ENCODE data around the gene TLK2. TPM values are rescaled to one million over a fixed set of nuclear protein-coding genes. Genes with fewer than 3 reads are reported as not detected.

Gene TLK2
- total and polyA plus RNA-seq, 2 donors (not counting 3 experiments of a cell fraction or from before 2014, with no cell fraction given), result 30.7 to 40.7 TPM

DNA sequence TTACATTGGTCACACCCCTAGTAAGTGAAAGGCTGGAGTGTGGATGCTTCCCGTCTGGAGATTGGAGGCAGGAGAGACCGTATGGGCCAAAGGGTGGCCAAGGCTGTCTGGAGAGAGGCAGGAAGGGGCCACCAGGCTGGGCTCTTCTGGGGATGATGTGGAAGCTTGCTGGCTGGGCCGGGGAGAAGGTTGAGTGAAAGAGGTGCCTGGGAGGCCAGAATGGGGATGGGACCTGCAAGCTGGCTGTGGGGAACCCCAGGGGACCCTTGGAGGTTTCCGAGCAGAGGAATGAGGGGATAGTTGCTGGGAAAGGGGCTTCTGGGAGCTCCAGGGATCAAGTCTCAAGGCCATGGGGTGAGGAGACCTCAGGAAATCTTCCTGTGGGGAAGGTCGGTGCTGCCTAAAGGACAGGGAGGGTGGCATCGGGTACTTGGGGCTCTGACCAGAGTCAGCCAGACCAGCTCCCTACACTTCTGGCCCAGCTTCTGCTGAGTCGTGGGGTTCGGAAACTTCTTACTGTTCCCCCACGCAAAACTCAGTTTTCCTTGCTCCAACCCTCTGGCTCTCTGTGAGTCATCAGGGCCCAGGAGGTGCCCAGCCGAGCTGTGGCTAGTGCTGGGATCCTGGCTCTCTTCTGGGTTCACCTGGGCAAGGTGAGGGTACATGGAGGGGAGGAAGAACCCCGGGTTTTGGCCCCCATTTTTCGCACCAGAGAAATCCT, 151.9 kb downstream of the TLK2 start:
- Histone ChIP-seq H3K9me1 (replicated peaks; ENCODE audit: control insufficient read depth, extremely low read depth, insufficient read depth, low read length) (no peaks in the 10 kb centered on the region), H3K27ac (ENCODE audit: insufficient read depth, low read depth, low read length) (no peak overlapping the region), H3K9ac (replicated peaks; ENCODE audit: extremely low read depth, insufficient read depth, low read length) (no peak overlapping the region), H3K9me3 (replicated peaks; ENCODE audit: control insufficient read depth, insufficient read depth, low read length) (no peaks in the 10 kb centered on the region), H2AFZ (ENCODE audit: low read depth, low read length) (no peak overlapping the region), H3K4me1 (ENCODE audit: control insufficient read depth, extremely low read depth, insufficient read depth, low read length) (peaks cover 6% of the 10 kb centered on the region), H3K79me2 (ENCODE audit: control insufficient read depth, insufficient read depth, low read length) (no peaks in the 10 kb centered on the region), H4K20me1 (replicated peaks; ENCODE audit: control insufficient read depth, extremely low read depth, insufficient read depth, low read length) (no peaks in the 10 kb centered on the region), H3K36me3 (ENCODE audit: control insufficient read depth in 2 of 2, extremely low read depth in 1 of 2, insufficient read depth in 2 of 2, low read length in 2 of 2) (no peaks in the 10 kb centered on the region), H3K4me3 (replicated peaks in 1 of 3; ENCODE audit: insufficient read depth in 1 of 3, low read depth in 1 of 3, low read length in 3 of 3) (no peak overlapping the region), H3K4me2 (ENCODE audit: insufficient read depth, low read length) (no peak overlapping the region), H3K27me3 (ENCODE audit: control insufficient read depth in 2 of 2, insufficient read depth in 2 of 2, low read length in 2 of 2) (no peaks in the 10 kb centered on the region)
- TF ChIP-seq POLR2A (IDR thresholded peaks at IDR 0.05; ENCODE audit: low read depth, low read length) (no peak), EZH2 (IDR thresholded peaks at IDR 0.05; ENCODE audit: borderline replicate concordance, low read depth, low read length, severe bottlenecking) (no peak), POLR2AphosphoS5 (IDR thresholded peaks at IDR 0.05; ENCODE audit: insufficient read depth, low read depth, low read length) (no peak), GATA2 (IDR thresholded peaks at IDR 0.05; ENCODE audit: insufficient read depth, insufficient read length, low read depth, low read length) (no peak)
- TF ChIP-seq, protein P1, sequence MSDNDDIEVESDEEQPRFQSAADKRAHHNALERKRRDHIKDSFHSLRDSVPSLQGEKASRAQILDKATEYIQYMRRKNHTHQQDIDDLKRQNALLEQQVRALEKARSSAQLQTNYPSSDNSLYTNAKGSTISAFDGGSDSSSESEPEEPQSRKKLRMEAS (IDR thresholded peaks at IDR 0.05; ENCODE audit: insufficient read depth, insufficient read length), result no peak
- no TSS peak for BruUV-seq (replicated peaks)
- FAIRE-seq (no peak), DNase-seq (ENCODE audit: low read depth, low spot score) (no peak)
- dilution Hi-C loops (cut with MboI; ENCODE audit: extremely low pct_ligation_motif_present, low sequenced_read_pairs), result no loop called here
- ChIA-PET CTCF (no interaction called here), POLR2A (no interaction called here)
- intact Hi-C loops (cut with micrococcal nuclease), result no loop called here

DNA sequence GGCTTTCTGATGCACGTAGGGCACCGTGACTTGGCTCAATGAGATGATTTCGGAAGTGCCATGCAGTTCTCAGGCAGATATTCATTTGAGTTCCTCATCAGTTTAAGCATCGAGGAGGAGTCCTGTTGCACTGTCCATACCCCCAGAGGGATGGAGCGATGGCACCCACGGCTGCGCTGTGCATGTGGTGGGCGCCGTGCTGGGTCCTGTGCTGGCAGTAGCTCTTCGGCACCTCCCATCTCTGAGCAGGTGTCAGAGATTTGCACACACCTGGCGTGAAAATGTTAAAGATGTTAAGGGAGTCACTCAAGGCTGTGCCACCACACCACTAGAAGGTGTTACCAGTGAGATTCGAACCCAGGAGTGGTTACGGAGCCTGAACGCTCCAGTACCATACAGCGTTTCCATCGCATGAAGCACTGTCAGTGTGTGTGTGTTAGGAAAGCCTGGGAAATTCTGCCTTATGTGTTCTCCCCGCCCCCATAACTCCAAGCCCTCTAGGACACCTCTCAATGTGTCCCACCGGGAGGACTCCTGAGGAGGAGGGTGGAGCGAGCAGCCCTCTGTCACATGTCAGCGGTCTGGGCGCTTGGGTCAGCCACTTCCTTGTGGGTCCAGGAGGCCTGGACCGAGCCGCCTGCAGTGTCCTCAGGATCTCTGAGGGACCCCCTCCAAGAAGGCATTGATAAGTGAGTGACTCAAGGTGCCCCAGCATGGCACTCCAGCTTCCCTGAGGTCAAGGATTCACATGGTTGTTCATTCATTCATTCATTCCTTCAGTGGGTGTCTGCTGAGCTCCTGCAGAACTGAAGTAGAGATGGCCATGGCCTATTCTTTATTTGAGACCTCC, 152.7 kb downstream of the TLK2 start:
- H3K4me1 ChIP-seq (ENCODE audit: control insufficient read depth, extremely low read depth, insufficient read depth, low read length), result peaks cover 6% of the 10 kb centered on the region
- CTCF ChIA-PET, result no interaction called here
- no TSS peak for BruUV-seq (replicated peaks)
- POLR2A ChIA-PET, result no interaction called here
- no peak overlapping the region for H3K9ac ChIP-seq (replicated peaks; ENCODE audit: extremely low read depth, insufficient read depth, low read length)
- intact Hi-C loops (cut with micrococcal nuclease), result no loop called here
- FAIRE-seq, result no peak
- dilution Hi-C loops (cut with MboI; ENCODE audit: extremely low pct_ligation_motif_present, low sequenced_read_pairs), result no loop called here
- no peaks in the 10 kb centered on the region for H4K20me1 ChIP-seq (replicated peaks; ENCODE audit: control insufficient read depth, extremely low read depth, insufficient read depth, low read length)
- H3K27me3 ChIP-seq (ENCODE audit: control insufficient read depth in 2 of 2, insufficient read depth in 2 of 2, low read length in 2 of 2), result no peaks in the 10 kb centered on the region
- no peaks in the 10 kb centered on the region for H3K79me2 ChIP-seq (ENCODE audit: control insufficient read depth, insufficient read depth, low read length)
- no peaks in the 10 kb centered on the region for H3K9me1 ChIP-seq (replicated peaks; ENCODE audit: control insufficient read depth, extremely low read depth, insufficient read depth, low read length)
- DNase-seq (ENCODE audit: low read depth, low spot score), result no peak
- H3K4me3 ChIP-seq (replicated peaks in 1 of 3; ENCODE audit: insufficient read depth in 1 of 3, low read depth in 1 of 3, low read length in 3 of 3), result no peak overlapping the region
- H3K27ac ChIP-seq (ENCODE audit: insufficient read depth, low read depth, low read length), result no peak overlapping the region
- H2AFZ ChIP-seq (ENCODE audit: low read depth, low read length), result no peak overlapping the region
- H3K36me3 ChIP-seq (ENCODE audit: control insufficient read depth in 2 of 2, extremely low read depth in 1 of 2, insufficient read depth in 2 of 2, low read length in 2 of 2), result no peaks in the 10 kb centered on the region
- H3K4me2 ChIP-seq (ENCODE audit: insufficient read depth, low read length), result no peak overlapping the region
- TF ChIP-seq POLR2A (IDR thresholded peaks at IDR 0.05; ENCODE audit: low read depth, low read length), result no peak
- no peak for TF ChIP-seq JUN (IDR thresholded peaks at IDR 0.05; ENCODE audit: borderline replicate concordance, insufficient read depth, insufficient read length, low read depth)
- TF ChIP-seq, protein P1 (IDR thresholded peaks at IDR 0.05; ENCODE audit: insufficient read depth, insufficient read length), result no peak
- TF ChIP-seq FOS (IDR thresholded peaks at IDR 0.05; ENCODE audit: borderline replicate concordance, insufficient read depth, low read length), result no peak
- TF ChIP-seq EZH2 (IDR thresholded peaks at IDR 0.05; ENCODE audit: borderline replicate concordance, low read depth, low read length, severe bottlenecking), result no peak
- TF ChIP-seq, protein P2, sequence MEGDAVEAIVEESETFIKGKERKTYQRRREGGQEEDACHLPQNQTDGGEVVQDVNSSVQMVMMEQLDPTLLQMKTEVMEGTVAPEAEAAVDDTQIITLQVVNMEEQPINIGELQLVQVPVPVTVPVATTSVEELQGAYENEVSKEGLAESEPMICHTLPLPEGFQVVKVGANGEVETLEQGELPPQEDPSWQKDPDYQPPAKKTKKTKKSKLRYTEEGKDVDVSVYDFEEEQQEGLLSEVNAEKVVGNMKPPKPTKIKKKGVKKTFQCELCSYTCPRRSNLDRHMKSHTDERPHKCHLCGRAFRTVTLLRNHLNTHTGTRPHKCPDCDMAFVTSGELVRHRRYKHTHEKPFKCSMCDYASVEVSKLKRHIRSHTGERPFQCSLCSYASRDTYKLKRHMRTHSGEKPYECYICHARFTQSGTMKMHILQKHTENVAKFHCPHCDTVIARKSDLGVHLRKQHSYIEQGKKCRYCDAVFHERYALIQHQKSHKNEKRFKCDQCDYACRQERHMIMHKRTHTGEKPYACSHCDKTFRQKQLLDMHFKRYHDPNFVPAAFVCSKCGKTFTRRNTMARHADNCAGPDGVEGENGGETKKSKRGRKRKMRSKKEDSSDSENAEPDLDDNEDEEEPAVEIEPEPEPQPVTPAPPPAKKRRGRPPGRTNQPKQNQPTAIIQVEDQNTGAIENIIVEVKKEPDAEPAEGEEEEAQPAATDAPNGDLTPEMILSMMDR (IDR thresholded peaks at IDR 0.05; ENCODE audit: extremely low read depth in 1 of 2, insufficient read depth in 1 of 2, low read depth in 1 of 2, low read length in 2 of 2), result no peak
- no peak for TF ChIP-seq POLR2AphosphoS5 (IDR thresholded peaks at IDR 0.05; ENCODE audit: insufficient read depth, low read depth, low read length)
- no peak for TF ChIP-seq GATA2 (IDR thresholded peaks at IDR 0.05; ENCODE audit: insufficient read depth, insufficient read length, low read depth, low read length)
- no peak for TF ChIP-seq MYC (IDR thresholded peaks at IDR 0.05; ENCODE audit: low read depth, low read length)
- H3K9me3 ChIP-seq (replicated peaks; ENCODE audit: control insufficient read depth, insufficient read depth, low read length), result no peaks in the 10 kb centered on the region

All from endothelial cell of umbilical vein (primary cell).